HEK293 (cell line): ENCODE data around the gene MTMR8.
"Not testable (repeated sequence)": the region's sequence is repeated elsewhere in the genome, so short reads cannot be mapped to it uniquely, and the experiment has no call there.

Experiments used
- CTCF ChIA-PET: fragments of 350-600 bp; formaldehyde crosslinking; extraction: SDS; loops from one replicate; lab custom pipeline; 2021; ENCODE audit warnings: antibody characterized with exemption; lab: Yijun Ruan, JAX
- POLR2A ChIA-PET: fragments of 300-600 bp; formaldehyde crosslinking; extraction: SDS; loops from one replicate; lab custom pipeline; 2020; ENCODE audit warnings: antibody characterized with exemption, inconsistent platforms; lab: Yijun Ruan, JAX
- H3K27ac ChIP-seq: fragments of 200-500 bp; sonication (Bioruptor generic); 2 replicates; pipeline ENCODE4 v1.5.1; 2014; ENCODE audit warnings: low read depth, low read length, control low read depth, inconsistent platforms; ENCODE audit errors: extremely low read depth
- H3K36me3 ChIP-seq, 2 experiments: fragments of 200-500 bp in 1 of 2; sonication (Bioruptor generic) in 1 of 2; 1 replicate in 1 of 2; 2 replicates in 1 of 2; pipeline ENCODE4 v1.5.1; 2014 to 2017; ENCODE audit warnings: inconsistent platforms in 2 of 2, low read length in 2 of 2; ENCODE audit not compliant: control insufficient read depth in 2 of 2, insufficient read depth in 1 of 2
- H3K4me1 ChIP-seq: fragments of 200-500 bp; sonication (Bioruptor generic); 2 replicates; pipeline ENCODE4 v1.5.1; 2014; ENCODE audit warnings: mild to moderate bottlenecking, low read length, inconsistent platforms; ENCODE audit not compliant: control insufficient read depth, insufficient read depth
- H3K4me3 ChIP-seq: 2 replicates; pipeline ENCODE4 v1.5.1; 2011; ENCODE audit warnings: low read depth, mild to moderate bottlenecking, control low read depth, low read length, moderate library complexity
- H3K9me3 ChIP-seq: fragments of 200-500 bp; sonication (Bioruptor generic); 2 replicates; pipeline ENCODE4 v1.5.1; 2014; ENCODE audit warnings: low read depth, low read length, inconsistent platforms; ENCODE audit not compliant: control insufficient read depth, insufficient read depth
- BCL11B ChIP-seq: fragments of 450-650 bp; formaldehyde crosslinking; IDR thresholded peaks from 2 replicates; pipeline ENCODE4 v1.5.1; 2016; ENCODE audit warnings: low read depth, missing biosample characterization, missing genetic modification characterization
- CTCF ChIP-seq: fragments of 450-650 bp; formaldehyde crosslinking; IDR thresholded peaks from 2 replicates; pipeline ENCODE4 v1.5.1; 2016; ENCODE audit warnings: missing biosample characterization, missing genetic modification characterization
- EGR2 ChIP-seq: fragments of 450-650 bp; formaldehyde crosslinking; IDR thresholded peaks from 2 replicates; pipeline ENCODE4 v1.5.1; 2016; ENCODE audit warnings: low read depth, missing biosample characterization, missing genetic modification characterization
- FEZF1 ChIP-seq: fragments of 450-650 bp; formaldehyde crosslinking; IDR thresholded peaks from 2 replicates; pipeline ENCODE4 v1.5.1; 2016; ENCODE audit warnings: missing biosample characterization, missing genetic modification characterization
- SP2 ChIP-seq: fragments of 450-650 bp; formaldehyde crosslinking; IDR thresholded peaks from 2 replicates; pipeline ENCODE4 v1.5.1; 2016; ENCODE audit warnings: missing biosample characterization, missing genetic modification characterization
- TRIM28 ChIP-seq: IDR thresholded peaks from 2 replicates; pipeline ENCODE4 v1.6.1; 2011; ENCODE audit warnings: low read length, control low read depth, borderline replicate concordance
- WT1 ChIP-seq: fragments of 450-650 bp; formaldehyde crosslinking; IDR thresholded peaks from 2 replicates; pipeline ENCODE4 v1.5.1; 2016; ENCODE audit warnings: missing biosample characterization, missing genetic modification characterization
- ZFP37 ChIP-seq: fragments of 450-650 bp; formaldehyde crosslinking; IDR thresholded peaks from 2 replicates; pipeline ENCODE4 v1.5.1; 2016; ENCODE audit warnings: missing biosample characterization, missing genetic modification characterization
- ZNF146 ChIP-seq: fragments of 450-650 bp; formaldehyde crosslinking; IDR thresholded peaks from 2 replicates; pipeline ENCODE4 v1.5.1; 2016; ENCODE audit warnings: missing biosample characterization, missing genetic modification characterization
- ZNF16 ChIP-seq: fragments of 450-650 bp; formaldehyde crosslinking; IDR thresholded peaks from 2 replicates; pipeline ENCODE4 v1.5.1; 2016; ENCODE audit warnings: low read depth, missing biosample characterization, missing genetic modification characterization
- ZNF174 ChIP-seq: fragments of 450-650 bp; formaldehyde crosslinking; IDR thresholded peaks from 2 replicates; pipeline ENCODE4 v1.5.0; 2017; ENCODE audit warnings: missing biosample characterization, mild to moderate bottlenecking, missing genetic modification characterization
- ZNF239 ChIP-seq: fragments of 450-650 bp; formaldehyde crosslinking; IDR thresholded peaks from 2 replicates; pipeline ENCODE4 v1.5.1; 2016; ENCODE audit warnings: missing biosample characterization, missing genetic modification characterization
- ZNF248 ChIP-seq: fragments of 450-650 bp; formaldehyde crosslinking; IDR thresholded peaks from 2 replicates; pipeline ENCODE4 v1.5.1; 2017; ENCODE audit warnings: missing biosample characterization, missing genetic modification characterization
- ZNF26 ChIP-seq: fragments of 450-650 bp; formaldehyde crosslinking; IDR thresholded peaks from 2 replicates; pipeline ENCODE4 v1.5.1; 2016; ENCODE audit warnings: missing biosample characterization, missing genetic modification characterization
- ZNF280D ChIP-seq: fragments of 450-650 bp; formaldehyde crosslinking; IDR thresholded peaks from 2 replicates; pipeline ENCODE4 v1.5.1; 2016; ENCODE audit warnings: missing biosample characterization, missing genetic modification characterization
- ZNF350 ChIP-seq: fragments of 450-650 bp; formaldehyde crosslinking; IDR thresholded peaks from 2 replicates; pipeline ENCODE4 v1.5.0; 2017; ENCODE audit warnings: missing biosample characterization, mild to moderate bottlenecking, missing genetic modification characterization
- ZNF473 ChIP-seq: fragments of 450-650 bp; formaldehyde crosslinking; IDR thresholded peaks from 2 replicates; pipeline ENCODE4 v1.5.1; 2017; ENCODE audit warnings: missing biosample characterization, missing genetic modification characterization
- ZNF544 ChIP-seq: fragments of 450-650 bp; formaldehyde crosslinking; IDR thresholded peaks from 2 replicates; pipeline ENCODE4 v1.5.0; 2017; ENCODE audit warnings: missing biosample characterization, missing genetic modification characterization
- ZNF549 ChIP-seq: fragments of 450-650 bp; IDR thresholded peaks from 2 replicates; pipeline ENCODE4 v1.5.1; 2018; ENCODE audit warnings: missing biosample characterization, missing genetic modification characterization, mild to moderate bottlenecking, inconsistent platforms, moderate library complexity
- ZNF623 ChIP-seq: fragments of 450-650 bp; formaldehyde crosslinking; IDR thresholded peaks from 2 replicates; pipeline ENCODE4 v1.5.1; 2016; ENCODE audit warnings: missing biosample characterization, missing genetic modification characterization
- ZNF626 ChIP-seq: fragments of 450-650 bp; sonication (Bioruptor Pico); formaldehyde crosslinking; IDR thresholded peaks from 2 replicates; pipeline ENCODE4 v1.5.1; 2018; ENCODE audit warnings: missing biosample characterization, missing genetic modification characterization, inconsistent platforms
- ZNF654 ChIP-seq: fragments of 450-650 bp; formaldehyde crosslinking; IDR thresholded peaks from 2 replicates; pipeline ENCODE4 v1.5.1; 2016; ENCODE audit warnings: low read depth, missing biosample characterization, missing genetic modification characterization
- ZNF658 ChIP-seq: fragments of 450-650 bp; formaldehyde crosslinking; IDR thresholded peaks from 2 replicates; pipeline ENCODE4; 2016; ENCODE audit warnings: missing biosample characterization, missing genetic modification characterization
- ZNF670 ChIP-seq: fragments of 450-650 bp; formaldehyde crosslinking; IDR thresholded peaks from 2 replicates; pipeline ENCODE4 v1.5.1; 2016; ENCODE audit warnings: missing biosample characterization, missing genetic modification characterization, low read depth
- ZNF747 ChIP-seq: fragments of 450-650 bp; formaldehyde crosslinking; IDR thresholded peaks from 2 replicates; pipeline ENCODE4 v1.5.1; 2016; ENCODE audit warnings: missing biosample characterization, missing genetic modification characterization
- ZNF776 ChIP-seq: fragments of 450-650 bp; formaldehyde crosslinking; IDR thresholded peaks from 2 replicates; pipeline ENCODE4 v1.5.0; 2017; ENCODE audit warnings: missing biosample characterization, missing genetic modification characterization, borderline replicate concordance
- ZNF785 ChIP-seq: fragments of 450-650 bp; formaldehyde crosslinking; IDR thresholded peaks from 2 replicates; pipeline ENCODE4 v1.5.1; 2016; ENCODE audit warnings: missing biosample characterization, missing genetic modification characterization
- ZNF791 ChIP-seq: fragments of 450-650 bp; formaldehyde crosslinking; IDR thresholded peaks from 2 replicates; pipeline ENCODE4 v1.5.1; 2016; ENCODE audit warnings: missing biosample characterization, missing genetic modification characterization
- ZXDB ChIP-seq: fragments of 450-650 bp; formaldehyde crosslinking; IDR thresholded peaks from 2 replicates; pipeline ENCODE4 v1.5.1; 2016; ENCODE audit warnings: missing biosample characterization, missing genetic modification characterization

The MTMR8 gene

GRCh38 chrX:64427281-64427680 is 32.0 kb upstream of the MTMR8 start:
- Histone ChIP-seq H3K36me3 (no peaks in the 10 kb centered on the region), H3K27ac (no peak overlapping the region), H3K9me3 (no peaks in the 10 kb centered on the region; the same call in 1 of the 2 replicates), H3K4me1 (no peaks in the 10 kb centered on the region), H3K4me3 (no peak overlapping the region)
- TF ChIP-seq TRIM28 (no peak), ZNF16 (tag by site-specific recombination) (no peak), ZNF174 (tag by site-specific recombination) (no peak), ZFP37 (no peak), ZNF26 (tag by site-specific recombination) (no peak), FEZF1 (tag by site-specific recombination) (no peak), ZNF626 (tag by site-specific recombination) (no peak), ZNF776 (tag by site-specific recombination) (no peak)
- ChIA-PET CTCF (no interaction called here), POLR2A (no interaction called here)

GRCh38 chrX:64409730-64410129 is 14.5 kb upstream of the MTMR8 start:
- peak; percentile 52; the same call in 1 of the 2 replicates for TF ChIP-seq ZNF280D (tag by site-specific recombination)
- TF ChIP-seq ZNF146 (tag by site-specific recombination): peak; percentile 85
- H3K27ac ChIP-seq, H3K36me3 ChIP-seq, H3K4me3 ChIP-seq, H3K9me3 ChIP-seq, POLR2A ChIA-PET, H3K4me1 ChIP-seq, CTCF ChIA-PET: not testable (repeated sequence)

GRCh38 chrX:64398088-64398487 is 2.8 kb upstream of the MTMR8 start:
- TF ChIP-seq EGR2 (tag by site-specific recombination): no peak
- TF ChIP-seq ZNF670 (tag by site-specific recombination): no peak
- TF ChIP-seq ZNF654 (tag by site-specific recombination): no peak
- no peak for TF ChIP-seq ZNF791 (tag by site-specific recombination)
- no peak for TF ChIP-seq ZNF146 (tag by site-specific recombination)
- no peak for TF ChIP-seq ZNF785 (tag by site-specific recombination)
- TF ChIP-seq BCL11B (tag by site-specific recombination): no peak
- no peak for TF ChIP-seq ZNF350 (tag by site-specific recombination)
- no peak for TF ChIP-seq WT1 (tag by site-specific recombination)
- no peak for TF ChIP-seq ZNF239
- no peak for TF ChIP-seq ZNF549 (tag by site-specific recombination)
- TF ChIP-seq ZNF658 (tag by site-specific recombination): no peak
- TF ChIP-seq SP2: no peak
- no peak for TF ChIP-seq ZNF623 (tag by site-specific recombination)
- no peak for TF ChIP-seq ZNF248
- TF ChIP-seq ZNF473: no peak
- TF ChIP-seq CTCF (tag by site-specific recombination): no peak
- TF ChIP-seq ZXDB (tag by site-specific recombination): no peak
- TF ChIP-seq ZNF747 (tag by site-specific recombination): no peak
- TF ChIP-seq ZNF544 (tag by site-specific recombination): no peak
- TF ChIP-seq, all 188 proteins: peak for 0
- POLR2A ChIA-PET: interaction anchor here (0.6 kb wide), 1 partner anchor 192 kb away, joined by 3 read pairs; no protein-coding TSS in a partner anchor

More at GRCh38 chrX:64398088-64398487, 2.8 kb upstream of the MTMR8 start:
- Histone ChIP-seq H3K4me1 (no peaks in the 10 kb centered on the region), H3K9me3 (peaks cover 3% of the 10 kb centered on the region), H3K36me3 (no peaks in the 10 kb centered on the region), H3K27ac (no peak overlapping the region), H3K4me3 (no peak overlapping the region)
- CTCF ChIA-PET: no interaction called here
